Trophoblast cell (in vitro differentiated cells and primary cell): ENCODE results near the gene HAUS7.

Experiments used
- DNase-seq, 2 donors: peaks; one replicate each; pipeline ENCODE4 v3.0.0-alpha.2; 2016
- H2AFZ ChIP-seq: 2 replicates; pipeline ENCODE4 v1.6.1; 2013; ENCODE audit warnings: low read length, moderate library complexity, mild to moderate bottlenecking; ENCODE audit not compliant: insufficient read depth, poor library complexity
- H2AK5ac ChIP-seq: 2 replicates; pipeline ENCODE4 v1.6.1; 2013; ENCODE audit warnings: mild to moderate bottlenecking, low read length
- H2BK120ac ChIP-seq: 2 replicates; pipeline ENCODE4 v1.6.1; 2013; ENCODE audit warnings: low read length, mild to moderate bottlenecking, moderate library complexity; ENCODE audit not compliant: insufficient read depth, poor library complexity
- H2BK12ac ChIP-seq: 2 replicates; pipeline ENCODE4 v1.6.1; 2013; ENCODE audit warnings: mild to moderate bottlenecking, low read length, moderate library complexity
- H2BK5ac ChIP-seq: 2 replicates; pipeline ENCODE4 v1.6.1; 2013; ENCODE audit warnings: low read length, low read depth, moderate library complexity, mild to moderate bottlenecking; ENCODE audit not compliant: poor library complexity
- H3K14ac ChIP-seq: 2 replicates; pipeline ENCODE4 v1.6.1; 2013; ENCODE audit warnings: mild to moderate bottlenecking, low read length
- H3K18ac ChIP-seq: 2 replicates; pipeline ENCODE4 v1.6.1; 2013; ENCODE audit warnings: mild to moderate bottlenecking, low read length
- H3K23ac ChIP-seq: 2 replicates; pipeline ENCODE4 v1.6.1; 2013; ENCODE audit warnings: low read length
- H3K27ac ChIP-seq: 2 replicates; pipeline ENCODE4 v1.5.1; 2013; ENCODE audit warnings: low read depth, mild to moderate bottlenecking, inconsistent platforms, low read length, moderate library complexity
- H3K27me3 ChIP-seq: 2 replicates; pipeline ENCODE4 v1.6.1; 2013; ENCODE audit warnings: inconsistent platforms, mild to moderate bottlenecking, low read length, moderate library complexity; ENCODE audit not compliant: insufficient read depth
- H3K36me3 ChIP-seq, 2 experiments: 1 replicate in 1 of 2; 2 replicates in 1 of 2; pipeline ENCODE4 v1.6.1; 2013; ENCODE audit warnings: low read length in 2 of 2, mild to moderate bottlenecking in 2 of 2, moderate library complexity in 1 of 2; ENCODE audit not compliant: insufficient read depth in 2 of 2, control insufficient read depth in 1 of 2
- H3K4ac ChIP-seq: 2 replicates; pipeline ENCODE4 v1.6.1; 2013; ENCODE audit warnings: low read depth, mild to moderate bottlenecking, low read length, moderate library complexity
- H3K4me1 ChIP-seq, 2 experiments: 1 replicate in 1 of 2; 2 replicates in 1 of 2; pipeline ENCODE4 v1.6.1; 2013; ENCODE audit warnings: low read length in 2 of 2, mild to moderate bottlenecking in 2 of 2, moderate library complexity in 1 of 2; ENCODE audit not compliant: insufficient read depth in 2 of 2, control insufficient read depth in 1 of 2
- H3K4me2 ChIP-seq: 2 replicates; pipeline ENCODE4 v1.6.1; 2013; ENCODE audit warnings: inconsistent platforms, mild to moderate bottlenecking, low read length, moderate library complexity
- H3K4me3 ChIP-seq: 2 replicates; pipeline ENCODE4 v1.5.1; 2013; ENCODE audit warnings: mild to moderate bottlenecking, low read depth, low read length, inconsistent platforms
- H3K79me1 ChIP-seq: one replicate; pipeline ENCODE4 v1.6.1; 2013; ENCODE audit warnings: low read length
- H3K79me2 ChIP-seq: 2 replicates; pipeline ENCODE4 v1.6.1; 2013; ENCODE audit warnings: low read length, mild to moderate bottlenecking; ENCODE audit not compliant: control insufficient read depth, insufficient read depth, poor library complexity
- H3K9ac ChIP-seq: 2 replicates; pipeline ENCODE4 v1.6.1; 2013; ENCODE audit warnings: mild to moderate bottlenecking, low read length
- H3K9me3 ChIP-seq: 2 replicates; pipeline ENCODE4 v1.6.1; 2013; ENCODE audit warnings: low read depth, mild to moderate bottlenecking, control low read depth, inconsistent platforms, low read length; ENCODE audit not compliant: insufficient read depth
- H4K12ac ChIP-seq: 2 replicates; pipeline ENCODE4 v1.6.1; 2013; ENCODE audit warnings: low read depth, mild to moderate bottlenecking, low read length, moderate library complexity
- H4K8ac ChIP-seq: 2 replicates; pipeline ENCODE4 v1.6.1; 2013; ENCODE audit warnings: low read depth, mild to moderate bottlenecking, low read length, moderate library complexity
- H4K91ac ChIP-seq: one replicate; pipeline ENCODE4 v1.6.1; 2013; ENCODE audit warnings: low read depth, mild to moderate bottlenecking, low read length, moderate library complexity
- WGBS: extraction: QIAGEN DNeasy Blood & Tissue Kit; methylation state at CpG from one replicate; pipeline ENCODE4 v1.1.7; 2013; ENCODE audit warnings: missing lambda C conversion rate; ENCODE audit not compliant: insufficient read length, insufficient coverage; ENCODE audit errors: extremely low coverage; 5-methylcytosine and 5-hydroxymethylcytosine counted together

HAUS7 gene

GRCh38 chrX:153421856-153422255 lies 48.5 kb downstream of the HAUS7 start:
- Histone ChIP-seq H2BK5ac (no peak overlapping the region), H3K9ac (no peak overlapping the region), H3K27me3 (no peaks in the 10 kb centered on the region), H3K23ac (no peak overlapping the region), H3K79me2 (no peaks in the 10 kb centered on the region), H3K18ac (no peak overlapping the region), H4K91ac (no peak overlapping the region), H3K4me2 (no peak overlapping the region), H3K14ac (no peak overlapping the region), H4K8ac (no peak overlapping the region), H3K36me3 (no peaks in the 10 kb centered on the region), H2AFZ (no peak overlapping the region), H2BK12ac (no peak overlapping the region), H3K27ac (no peak overlapping the region), H3K4me3 (no peak overlapping the region), H2BK120ac (no peak overlapping the region), H4K12ac (no peak overlapping the region), H3K4ac (no peak overlapping the region), H2AK5ac (no peak overlapping the region), H3K4me1 (peaks cover 0 to 4% of the 10 kb centered on the region in 2 experiments), H3K79me1 (no peaks in the 10 kb centered on the region), H3K9me3 (no peaks in the 10 kb centered on the region)
- no CpG with 5 or more reads among the region's 18 CpGs for WGBS
- DNase-seq = no peak

- no CpG with 5 or more reads among the region's 91 CpGs for WGBS
- no peaks in the 10 kb centered on the region for H3K79me2 ChIP-seq
- no peak overlapping the region for H3K4me2 ChIP-seq
These were observed 49.4 kb downstream of the HAUS7 start for GRCh38 chrX:153420851-153421599.

GRCh38 chrX:153417637-153418036 lies 52.7 kb downstream of the HAUS7 start:
- Histone ChIP-seq H3K4me2 (no peak overlapping the region), H3K27ac (no peak overlapping the region), H3K4me3 (no peak overlapping the region), H3K23ac (no peak overlapping the region), H3K14ac (no peak overlapping the region), H2BK5ac (no peak overlapping the region), H2BK12ac (no peak overlapping the region), H3K4me1 (no peaks in the 10 kb centered on the region), H3K79me2 (no peaks in the 10 kb centered on the region), H3K9me3 (no peaks in the 10 kb centered on the region), H3K27me3 (no peaks in the 10 kb centered on the region), H2AFZ (no peak overlapping the region), H3K4ac (no peak overlapping the region), H3K9ac (no peak overlapping the region), H4K8ac (no peak overlapping the region), H3K18ac (no peak overlapping the region), H4K91ac (no peak overlapping the region), H2BK120ac (no peak overlapping the region), H3K36me3 (no peaks in the 10 kb centered on the region), H3K79me1 (no peaks in the 10 kb centered on the region), H4K12ac (no peak overlapping the region), H2AK5ac (no peak overlapping the region)
- DNase-seq = no peak
- WGBS = no CpG with 5 or more reads among the region's 8 CpGs

More at GRCh38 chrX:153420851-153421599, 49.4 kb downstream of the HAUS7 start:
- DNase-seq = no peak
- no peaks in the 10 kb centered on the region for H3K27me3 ChIP-seq
- H3K36me3 ChIP-seq = no peaks in the 10 kb centered on the region
- H3K14ac ChIP-seq = no peak overlapping the region
- H3K4me1 ChIP-seq = peaks cover 0 to 4% of the 10 kb centered on the region in 2 experiments
- H3K79me1 ChIP-seq = no peaks in the 10 kb centered on the region
- no peak overlapping the region for H3K18ac ChIP-seq
- no peak overlapping the region for H3K4me3 ChIP-seq
- no peak overlapping the region for H4K91ac ChIP-seq
- H2BK120ac ChIP-seq = no peak overlapping the region
- H4K8ac ChIP-seq = no peak overlapping the region
- H3K27ac ChIP-seq = no peak overlapping the region
- no peaks in the 10 kb centered on the region for H3K9me3 ChIP-seq
- H2BK5ac ChIP-seq = no peak overlapping the region
- H2AFZ ChIP-seq = no peak overlapping the region
- no peak overlapping the region for H3K4ac ChIP-seq
- no peak overlapping the region for H2AK5ac ChIP-seq
- no peak overlapping the region for H4K12ac ChIP-seq
- no peak overlapping the region for H3K23ac ChIP-seq
- no peak overlapping the region for H2BK12ac ChIP-seq
- no peak overlapping the region for H3K9ac ChIP-seq

- H3K4ac ChIP-seq = no peak overlapping the region
- H4K91ac ChIP-seq = no peak overlapping the region
- no peak overlapping the region for H2BK5ac ChIP-seq
- no peak overlapping the region for H2AK5ac ChIP-seq
- no peak overlapping the region for H2BK12ac ChIP-seq
- H3K79me1 ChIP-seq = no peaks in the 10 kb centered on the region
- peaks cover under 1 to 3% of the 10 kb centered on the region in 2 experiments for H3K4me1 ChIP-seq
- H4K8ac ChIP-seq = no peak overlapping the region
- H3K27ac ChIP-seq = no peak overlapping the region
- no peaks in the 10 kb centered on the region for H3K79me2 ChIP-seq
- H3K9me3 ChIP-seq = no peaks in the 10 kb centered on the region
- no peak overlapping the region for H2BK120ac ChIP-seq
- H3K23ac ChIP-seq = no peak overlapping the region
- no peak overlapping the region for H3K9ac ChIP-seq
- no peaks in the 10 kb centered on the region for H3K36me3 ChIP-seq
- H3K4me3 ChIP-seq = no peak overlapping the region
- no peak overlapping the region for H2AFZ ChIP-seq
- no peak overlapping the region for H3K14ac ChIP-seq
- H3K27me3 ChIP-seq = no peaks in the 10 kb centered on the region
- no peak overlapping the region for H3K18ac ChIP-seq
- H4K12ac ChIP-seq = peak overlapping the region; percentile 30
- H3K4me2 ChIP-seq = no peak overlapping the region
- no CpG with 5 or more reads among the region's 12 CpGs for WGBS
- no peak for DNase-seq
These were observed 53.5 kb downstream of the HAUS7 start for GRCh38 chrX:153416781-153417450.
